Heart left ventricle (tissue), 16 donors: ENCODE measurements around the gene MS4A4A. TPM values are rescaled to one million over a fixed set of nuclear protein-coding genes. Genes with fewer than 3 reads are reported as not detected.
"Not testable (repeated sequence)": the region's sequence is repeated elsewhere in the genome, so short reads cannot be mapped to it uniquely, and the experiment has no call there.

ENCODE experiments used
- ATAC-seq, 4 donors: fragments of 200-7000 bp; cut with Tn5 transposase; one replicate each; pipeline ENCODE4 v1.9.1; 2020 to 2022; ENCODE audit warnings: moderate library complexity in 4 of 4, mild to moderate bottlenecking in 3 of 4, moderate number of reproducible peaks in 1 of 4
- DNase-seq, 5 donors: peaks; one replicate each; pipeline ENCODE4 v3.0.0-alpha.2; 2020
- H3K27ac ChIP-seq, 12 donors: fragments of 200-600 bp; sonication (generic) in 4 of 12; one replicate each; pipeline versions ENCODE4 v1.5.0 to v1.8.0; 2016 to 2022; ENCODE audit warnings: mild to moderate bottlenecking in 2 of 12
- H3K27me3 ChIP-seq, 9 donors: fragments of 200-600 bp; sonication (generic) in 2 of 9; one replicate each; pipeline versions ENCODE4 v1.5.1 to v1.8.0; 2016 to 2022; ENCODE audit warnings: mild to moderate bottlenecking in 3 of 9
- H3K36me3 ChIP-seq, 9 donors: fragments of 200-600 bp; sonication (generic) in 2 of 9; one replicate each; pipeline versions ENCODE4 v1.5.0 to v1.8.0; 2018 to 2022; ENCODE audit warnings: mild to moderate bottlenecking in 2 of 9
- H3K4me1 ChIP-seq, 12 donors: fragments of 200-600 bp; sonication (generic) in 4 of 12; one replicate each; pipeline versions ENCODE4 v1.5.0 to v1.8.0; 2016 to 2022; ENCODE audit warnings: mild to moderate bottlenecking in 3 of 12
- H3K4me3 ChIP-seq, 12 donors: fragments of 200-600 bp; sonication (generic) in 4 of 12; one replicate each; pipeline versions ENCODE4 v1.5.0 to v1.8.0; 2017 to 2022; ENCODE audit warnings: mild to moderate bottlenecking in 9 of 12, moderate library complexity in 4 of 12
- H3K9me3 ChIP-seq, 12 donors: fragments of 200-600 bp; sonication (generic) in 4 of 12; one replicate each; pipeline versions ENCODE4 v1.5.0 to v1.8.0; 2016 to 2022; ENCODE audit warnings: mild to moderate bottlenecking in 1 of 12
- CTCF ChIP-seq, 12 donors: fragments of 200-600 bp; sonication (generic) in 4 of 12; IDR thresholded peaks; one replicate each; pipeline versions ENCODE4 v1.5.0 to v1.8.0; 2018 to 2022; ENCODE audit warnings: antibody characterized with exemption in 12 of 12, mild to moderate bottlenecking in 5 of 12
- POLR2A ChIP-seq, 2 donors: fragments of 450-650 bp; IDR thresholded peaks; one replicate each; pipeline ENCODE4 v1.6.1; 2017; ENCODE audit warnings: antibody characterized with exemption in 2 of 2, mild to moderate bottlenecking in 2 of 2, moderate library complexity in 2 of 2
- WGBS, 4 donors: extraction: QIAGEN DNeasy Blood & Tissue Kit in 2 of 4; methylation state at CpG; one replicate each; pipeline versions ENCODE4 v1.1.5 to v1.1.7; 2013 to 2018; 5-methylcytosine and 5-hydroxymethylcytosine counted together
- intact Hi-C, 10 donors: fragments of 100-400 bp; cut with DNase I; formaldehyde crosslinking; loops; one replicate each; pipeline versions ENCODE4 v1.11.1 to v1.14.2; 2022
- polyA plus RNA-seq, 2 donors: library from polyadenylated mRNA; stranded (reverse); fragments of 200-250 nt; gene quantifications; one replicate each; pipeline ENCODE4 v1.2.3, GENCODE V29; 2013
- total RNA-seq, 9 donors: library from RNA; depleted of rRNA in 2 of 9; stranded (reverse); fragments of >200 nt in 2 of 9; fragmentation: NEBNext Ultra II Directional in 3 of 9; extraction: Animal tissue kit (Norgen Biotek cat#: 25700) in 3 of 9; gene quantifications; one replicate each; pipeline versions ENCODE4 v1.1.0 to v1.2.4, GENCODE V29; 2016 to 2023
- donor health status: ischemic (EF 13 %, LVEDD 7.1; RV severe dilation, severe dysfunction).
- donor health status: healthy with polysubstance abuse.
- donor health status: DM: no; HTN: yes; CAD: no.
- donor health status: DM: no; HTN: no; CAD: no.
- donor health status: ischemic (EF 25% LVEDD 6.9; RV normal size, moderate dysfunction).
- donor health status: ischemic (EF 25% LVEDD 5.7; RV mildly dilated, moderate dysfunction).
- donor health status: healthy.
- donor health status: DM: yes; HTN: yes; CAD: no.
- donor health status: ischemic (EF 35%, LVEDD 5.7; RV mildly dilated, moderate dysfunction).
- donor health status: nonischemic (EF 11% LVEDD 7.7; RV severe dilation, severe dysfunction).
- donor health status: DM: yes; HTN: yes; CAD: no.
- donor health status: PGD.
- donor health status: ischemic (EF 29% LVEDD 5.4; RV normal size, mild dysfunction).
- donor health status: nonischemic (EF 23%, LVEDD 6.1; RV moderate dilation, normal function).

MS4A4A gene
- total and polyA plus RNA-seq, 11 donors: 4.1 to 72.2 (median 8.0) TPM

- 78 to 85% (median 83%) methylated on average over 2 of the region's 2 CpGs for WGBS, 4 donors
- TF ChIP-seq CTCF (IDR thresholded peaks at IDR 0.05) (no peak), POLR2A (IDR thresholded peaks at IDR 0.05) (no peak)
- peaks cover 0 to 6% (median 0%) of the 10 kb centered on the region in 12 donors for H3K9me3 ChIP-seq
- DNase-seq (no peak), ATAC-seq (no peak)
- no peaks in the 10 kb centered on the region for H3K4me1 ChIP-seq
- no peak overlapping the region for H3K27ac ChIP-seq
- H3K36me3 ChIP-seq: no peaks in the 10 kb centered on the region
- H3K4me3 ChIP-seq: no peak overlapping the region
- intact Hi-C loops: no loop called here
- no peaks in the 10 kb centered on the region for H3K27me3 ChIP-seq
Measured at GRCh38 chr11:60292145-60292544, 11.7 kb downstream of the MS4A4A start.

GRCh38 chr11:60301178-60301577 lies 20.7 kb downstream of the MS4A4A start:
- ATAC-seq (no peak), DNase-seq (no peak)
- TF ChIP-seq CTCF (IDR thresholded peaks at IDR 0.05) (no peak), POLR2A (IDR thresholded peaks at IDR 0.05) (no peak)
- Histone ChIP-seq H3K4me3 (no peak overlapping the region), H3K36me3 (peaks cover 0 to 28% (median 0%) of the 10 kb centered on the region in 9 donors), H3K27ac (no peak overlapping the region), H3K27me3 (no peaks in the 10 kb centered on the region), H3K9me3 (no peaks in the 10 kb centered on the region), H3K4me1 (no peaks in the 10 kb centered on the region)
- intact Hi-C loops: no loop called here
- WGBS, 4 donors: 72 to 88% (median 84%) methylated on average over 3 of the region's 3 CpGs

GRCh38 chr11:60301884-60302283 lies 21.4 kb downstream of the MS4A4A start:
- H3K27ac ChIP-seq, H3K4me1 ChIP-seq, H3K27me3 ChIP-seq, DNase-seq, ATAC-seq, intact Hi-C loops, H3K4me3 ChIP-seq, H3K9me3 ChIP-seq: not testable (repeated sequence)
- 81 to 84% (median 83%) methylated on average over 6 of the region's 6 CpGs for WGBS, 4 donors
- peaks cover 0 to 35% (median 0%) of the 10 kb centered on the region in 9 donors for H3K36me3 ChIP-seq

- TF ChIP-seq CTCF (IDR thresholded peaks at IDR 0.05): no peak
- no peak for TF ChIP-seq POLR2A (IDR thresholded peaks at IDR 0.05)
Measured at GRCh38 chr11:60303661-60304060, 23.2 kb downstream of the MS4A4A start.

More at GRCh38 chr11:60303661-60304060, 23.2 kb downstream of the MS4A4A start:
- no peaks in the 10 kb centered on the region for H3K9me3 ChIP-seq
- H3K4me3 ChIP-seq: no peak overlapping the region
- H3K4me1 ChIP-seq: peaks cover 0 to 7% (median 0%) of the 10 kb centered on the region in 12 donors
- 83 to 89% (median 83%) methylated on average over 5 of the region's 5 CpGs for WGBS, 4 donors
- DNase-seq: no peak
- H3K27me3 ChIP-seq: no peaks in the 10 kb centered on the region
- peaks cover 0 to 38% (median 0%) of the 10 kb centered on the region in 9 donors for H3K36me3 ChIP-seq
- no peak for ATAC-seq
- H3K27ac ChIP-seq: no peak overlapping the region
- intact Hi-C loops: no loop called here
